ENCODE measurements around the gene TBC1D21.

Gene TBC1D21

GRCh38 chr15:73928971-73929627 lies 55.7 kb downstream of the TBC1D21 start:
- Mint-ChIP-seq H3K27ac (peak overlapping the region; percentile 58 to 90 (median 88)), H3K36me3 (ENCODE audit: low read depth) (no peaks in the 10 kb centered on the region), H3K27me3 (ENCODE audit: low read depth) (peaks cover 7% of the 10 kb centered on the region), H3K9me3 (no peaks in the 10 kb centered on the region), H3K4me3 (peak overlapping the region; percentile 87 to 91 (median 91)), H3K4me1 (peaks cover 55% of the 10 kb centered on the region)
- TF ChIP-seq CTCF (IDR thresholded peaks at IDR 0.05; ENCODE audit: unreplicated experiment in 3 of 3) = no peak

GRCh38 chr15:73930371-73930770 lies 57.0 kb downstream of the TBC1D21 start:
- H3K4me3 Mint-ChIP-seq = peak overlapping the region; percentile 35 to 68 (median 64)
- no peaks in the 10 kb centered on the region for H3K9me3 Mint-ChIP-seq
- peaks cover 3% of the 10 kb centered on the region for H3K27me3 Mint-ChIP-seq (ENCODE audit: low read depth)
- H3K36me3 Mint-ChIP-seq (ENCODE audit: low read depth) = no peaks in the 10 kb centered on the region
- H3K27ac Mint-ChIP-seq = peak overlapping the region in 2 of 3 experiments; percentile 58 to 67
- TF ChIP-seq CTCF (IDR thresholded peaks at IDR 0.05; ENCODE audit: unreplicated experiment in 3 of 3) = no peak
- peaks cover 54% of the 10 kb centered on the region for H3K4me1 Mint-ChIP-seq

- Mint-ChIP-seq H3K27ac (peak overlapping the region in 2 of 3 experiments; percentile 58 to 67), H3K36me3 (ENCODE audit: low read depth) (no peaks in the 10 kb centered on the region), H3K9me3 (no peaks in the 10 kb centered on the region), H3K27me3 (ENCODE audit: low read depth) (peaks cover 2% of the 10 kb centered on the region), H3K4me3 (peak overlapping the region; percentile 42 to 68 (median 64)), H3K4me1 (peaks cover 54% of the 10 kb centered on the region)
- no peak for TF ChIP-seq CTCF (IDR thresholded peaks at IDR 0.05; ENCODE audit: unreplicated experiment in 3 of 3)
These were observed 57.5 kb downstream of the TBC1D21 start for GRCh38 chr15:73930790-73931281.

GRCh38 chr15:73931441-73931840 lies 58.1 kb downstream of the TBC1D21 start:
- Mint-ChIP-seq H3K9me3 (no peaks in the 10 kb centered on the region), H3K27ac (peak overlapping the region in 2 of 3 experiments; percentile 23 to 58), H3K4me1 (peaks cover 57% of the 10 kb centered on the region), H3K36me3 (ENCODE audit: low read depth) (no peaks in the 10 kb centered on the region), H3K27me3 (ENCODE audit: low read depth) (no peaks in the 10 kb centered on the region), H3K4me3 (peak overlapping the region in 2 of 3 experiments; percentile 42 to 68)
- TF ChIP-seq CTCF (IDR thresholded peaks at IDR 0.05; ENCODE audit: unreplicated experiment in 3 of 3) = no peak

GRCh38 chr15:73932381-73933191 lies 59.2 kb downstream of the TBC1D21 start:
- Mint-ChIP-seq H3K4me1 (peaks cover 63% of the 10 kb centered on the region), H3K36me3 (ENCODE audit: low read depth) (no peaks in the 10 kb centered on the region), H3K27me3 (ENCODE audit: low read depth) (no peaks in the 10 kb centered on the region)

More at GRCh38 chr15:73932381-73933191, 59.2 kb downstream of the TBC1D21 start:
- no peak for TF ChIP-seq CTCF (IDR thresholded peaks at IDR 0.05; ENCODE audit: unreplicated experiment in 3 of 3)
- peak overlapping the region in 2 of 3 experiments; percentile 30 to 47 for H3K27ac Mint-ChIP-seq
- no peaks in the 10 kb centered on the region for H3K9me3 Mint-ChIP-seq
- H3K4me3 Mint-ChIP-seq = no peak overlapping the region
